HG02840 (cell line): ENCODE data around the gene TMEM165.

Experiments used
- ATAC-seq: cut with Tn5 transposase; IDR thresholded peaks from one replicate; pipeline ENCODE4 v1.9.1; 2021; ENCODE audit warnings: mild to moderate bottlenecking, moderate library complexity, moderate number of reproducible peaks; ENCODE audit not compliant: unreplicated experiment, low FRiP score

The TMEM165 gene

DNA sequence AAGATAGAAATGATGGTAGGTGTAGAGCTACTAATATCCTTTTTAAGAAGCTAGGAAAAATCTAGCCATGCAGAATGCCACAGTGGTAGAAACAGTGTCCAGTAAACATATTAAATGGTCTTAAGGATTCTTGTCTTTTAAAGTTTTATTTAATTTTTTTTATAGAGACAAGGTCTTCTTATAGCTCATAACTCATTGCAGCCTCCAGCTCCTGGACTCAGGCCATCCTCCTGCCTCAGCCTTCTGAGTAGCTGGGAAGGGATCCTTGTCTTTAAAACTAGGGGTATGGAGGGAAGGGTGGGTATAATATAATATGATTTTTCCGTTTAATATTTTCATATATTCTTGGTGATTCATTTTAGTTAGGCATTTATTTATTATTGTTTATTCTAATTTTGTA is 3.8 kb downstream of the TMEM165 start:
- no peak for ATAC-seq

- ATAC-seq, result no peak
Observed at GRCh38 chr4:55405073-55405472, 9.3 kb downstream of the TMEM165 start.

GRCh38 chr4:55406545-55406944 is 10.8 kb downstream of the TMEM165 start:
- ATAC-seq, result no peak

- no peak for ATAC-seq
Observed at GRCh38 chr4:55407119-55407518, 11.4 kb downstream of the TMEM165 start.

- no peak for ATAC-seq
Observed at GRCh38 chr4:55407764-55408163, 12.0 kb downstream of the TMEM165 start.

DNA sequence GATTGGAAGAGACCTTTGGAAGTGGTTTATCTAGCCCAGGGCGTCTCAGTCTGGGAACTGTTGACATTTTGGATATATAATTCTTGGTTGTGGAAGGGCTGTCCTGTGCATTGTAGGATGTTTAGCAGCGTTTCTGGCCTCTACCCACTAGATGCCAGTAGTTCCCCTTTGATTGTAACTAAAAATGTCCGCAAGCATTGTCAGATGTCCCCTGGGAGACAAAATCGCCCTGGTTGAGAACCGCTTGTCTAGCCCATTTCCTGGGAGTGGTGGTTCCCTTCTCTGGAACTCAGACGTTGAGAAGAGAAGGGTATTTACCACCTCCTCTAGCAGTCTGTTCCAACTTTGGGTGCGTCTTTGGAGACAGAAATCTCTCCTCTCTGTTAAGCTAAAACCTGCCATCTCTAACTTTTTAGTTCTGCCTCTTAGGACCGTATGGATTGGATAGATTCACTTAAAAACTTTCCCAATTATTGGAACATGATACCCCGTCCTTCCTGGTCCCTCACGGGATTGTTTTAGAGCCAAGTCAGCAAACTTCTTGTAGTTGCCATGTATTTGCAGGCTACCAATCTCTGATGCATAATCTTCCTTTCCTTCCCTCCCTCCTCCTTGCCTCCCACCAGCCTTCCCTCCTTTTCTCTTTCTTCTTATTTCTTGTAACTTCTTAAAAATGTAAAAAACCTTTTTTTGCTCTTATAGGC is 13.9 kb downstream of the TMEM165 start:
- peak; percentile 60 for ATAC-seq

- ATAC-seq, result no peak
Observed at GRCh38 chr4:55410431-55410830, 14.7 kb downstream of the TMEM165 start.

- no peak for ATAC-seq
Observed at GRCh38 chr4:55411621-55412020, 15.9 kb downstream of the TMEM165 start.

DNA sequence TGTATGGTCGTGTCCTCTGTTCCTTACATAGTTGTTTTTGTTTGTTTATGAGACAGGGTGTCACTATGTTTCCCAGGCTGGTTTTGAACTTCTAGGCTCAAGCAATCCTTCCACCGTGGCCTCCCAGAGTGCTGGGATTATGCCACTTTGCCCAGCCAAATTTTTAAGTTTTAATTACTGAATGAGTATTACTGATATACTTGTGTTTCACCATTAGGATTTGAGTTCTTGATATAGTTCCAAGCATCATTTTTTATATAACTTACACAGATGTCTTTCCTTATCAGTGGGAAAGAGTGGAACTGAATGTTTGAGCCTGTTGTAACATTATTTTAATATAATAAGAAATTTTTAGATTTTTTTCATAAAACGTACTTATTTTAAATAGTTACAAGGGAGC is 20.4 kb downstream of the TMEM165 start:
- ATAC-seq, result no peak

- no peak for ATAC-seq
Observed at GRCh38 chr4:55424791-55425190, 29.0 kb downstream of the TMEM165 start.

- ATAC-seq, result no peak
Observed at GRCh38 chr4:55431710-55432336, 36.1 kb downstream of the TMEM165 start.

DNA sequence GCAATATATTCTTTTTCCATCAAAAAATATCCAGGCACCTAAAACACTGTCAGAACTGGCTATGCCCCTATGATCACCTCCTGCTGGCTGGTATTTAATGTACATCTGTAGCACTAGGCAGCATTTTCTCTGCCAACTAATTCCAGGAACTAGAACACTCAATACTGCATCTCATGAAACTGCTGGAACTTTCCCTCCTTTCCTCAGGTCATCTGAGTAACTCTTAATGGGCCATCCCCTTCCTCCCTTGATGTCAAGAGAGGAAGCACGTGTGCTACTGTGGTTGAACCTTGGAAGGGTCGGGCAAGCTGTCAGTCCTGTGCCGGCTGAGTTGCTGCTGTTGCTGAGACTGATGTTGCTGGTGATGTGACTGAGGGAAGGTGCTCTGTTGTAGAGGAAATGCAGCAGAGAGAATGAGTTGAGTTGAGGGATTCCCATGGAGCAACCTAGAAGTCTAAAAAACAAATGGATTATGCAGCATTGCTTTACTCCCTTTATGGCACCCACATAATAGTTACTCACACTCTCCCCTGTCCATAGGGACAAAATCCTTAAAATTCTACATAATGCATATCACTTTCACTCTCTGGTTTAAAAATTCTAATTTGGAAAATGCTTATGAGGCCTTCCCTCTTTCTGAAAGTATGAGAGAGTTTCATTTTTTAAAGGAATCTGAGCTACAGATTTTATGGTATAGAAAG is 39.5 kb downstream of the TMEM165 start:
- ATAC-seq, result peak; percentile 57

DNA sequence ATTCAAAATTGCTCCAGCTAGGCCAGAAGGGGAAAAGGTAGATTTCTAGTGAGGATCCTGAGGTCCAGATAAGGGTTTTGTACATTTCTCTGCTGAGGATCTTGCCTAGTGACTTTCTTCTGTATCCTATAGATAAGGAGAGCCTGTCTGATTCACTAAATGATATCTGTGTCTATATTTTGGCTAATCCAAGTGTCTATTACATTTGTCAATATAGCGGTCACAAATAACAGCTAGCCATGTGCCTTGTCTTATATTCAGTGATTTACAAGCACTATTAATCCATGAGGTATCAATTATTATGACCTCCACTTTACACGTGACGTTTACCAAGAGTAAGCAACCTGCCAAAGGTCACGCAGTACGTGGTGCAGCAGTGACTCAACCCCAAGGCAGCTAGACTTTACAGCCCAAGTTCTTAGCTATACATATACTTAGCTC is 41.6 kb downstream of the TMEM165 start:
- no peak for ATAC-seq

DNA sequence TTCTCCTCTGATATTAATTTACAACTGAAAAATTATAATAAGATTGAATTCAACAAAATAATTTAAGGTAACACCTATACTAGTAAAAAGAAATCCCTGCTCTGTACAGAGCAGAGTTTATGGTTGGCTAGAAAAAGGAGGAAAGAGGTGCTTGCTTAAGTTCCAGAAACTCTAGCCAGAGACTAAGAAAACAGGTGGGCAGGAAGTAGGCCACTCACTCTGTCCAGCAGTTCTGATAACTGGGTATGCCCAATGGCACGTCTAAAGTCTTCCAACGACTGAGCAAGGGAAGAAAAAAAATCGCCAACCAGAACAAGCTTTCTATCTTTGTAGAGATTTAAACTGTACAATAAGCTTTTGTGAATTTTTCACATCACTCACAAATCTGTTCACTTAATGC is 42.1 kb downstream of the TMEM165 start:
- no peak for ATAC-seq

GRCh38 chr4:55438314-55438713 is 42.6 kb downstream of the TMEM165 start:
- ATAC-seq, result no peak

GRCh38 chr4:55439023-55439422 is 43.3 kb downstream of the TMEM165 start:
- no peak for ATAC-seq

DNA sequence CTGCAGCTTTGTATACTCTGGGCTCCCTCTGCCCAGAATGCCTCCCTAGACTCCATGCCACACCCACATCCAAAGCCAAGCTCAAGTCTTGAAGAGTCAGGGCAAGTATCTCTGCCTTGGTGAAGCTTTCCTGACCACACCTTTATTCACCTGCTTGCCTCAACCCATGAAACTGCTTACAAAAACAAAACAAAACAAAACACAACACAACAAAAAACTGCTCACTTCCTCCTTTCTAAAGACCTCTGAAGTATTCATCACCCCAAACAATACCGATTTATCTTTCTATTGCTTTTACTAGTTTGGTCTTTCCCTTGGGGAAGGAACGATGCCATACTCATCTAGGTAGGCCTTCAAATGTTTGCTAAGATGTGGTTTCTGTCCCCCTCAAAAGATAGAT is 45.0 kb downstream of the TMEM165 start:
- no peak for ATAC-seq

GRCh38 chr4:55442541-55442940 is 46.8 kb downstream of the TMEM165 start:
- no peak for ATAC-seq

DNA sequence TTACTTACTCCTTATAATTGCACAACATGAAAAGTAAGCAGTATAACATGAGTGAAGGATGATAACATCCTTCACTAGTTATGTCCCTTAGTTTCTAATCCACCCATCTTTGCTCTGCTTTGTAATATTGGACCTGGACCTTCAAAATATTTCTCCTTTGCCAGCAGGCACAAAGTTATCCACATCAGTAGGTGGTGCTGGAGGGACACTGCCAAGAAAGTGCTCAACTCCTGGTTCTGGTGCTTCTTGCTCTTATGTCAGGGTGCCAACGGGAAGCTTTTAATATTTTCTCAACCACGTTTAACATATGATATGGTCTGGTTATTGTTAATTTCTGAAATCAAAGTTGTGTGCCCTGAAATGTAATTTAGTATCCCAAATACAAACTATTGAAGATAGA is 49.1 kb downstream of the TMEM165 start:
- no peak for ATAC-seq

GRCh38 chr4:55445921-55446577 is 50.3 kb downstream of the TMEM165 start:
- ATAC-seq, result no peak

DNA sequence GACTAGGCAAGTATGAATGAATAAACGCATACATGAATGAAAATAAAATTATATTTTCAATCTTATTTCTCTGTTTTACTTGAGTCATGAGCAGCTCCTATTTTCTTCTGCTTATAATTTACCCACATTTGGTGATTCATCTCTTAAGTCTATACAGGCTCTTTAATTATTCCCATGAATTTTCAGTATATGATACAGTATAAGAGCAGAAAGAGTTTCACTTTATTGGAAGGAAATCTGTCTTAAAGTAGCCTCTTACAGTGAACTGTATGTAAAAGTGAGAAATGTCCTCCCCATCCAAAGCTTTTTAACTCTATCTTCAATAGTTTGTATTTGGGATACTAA is 50.8 kb downstream of the TMEM165 start:
- no peak for ATAC-seq
